IMR-90 (cell line): Measurements from ENCODE around the gene SLC4A4. TPM values are rescaled to one million over a fixed set of nuclear protein-coding genes. Genes with fewer than 3 reads are reported as not detected.
A peak's percentile ranks its signal among the peaks of the same experiment; 100 is the strongest.

Experiments
- ATAC-seq: fragments of 200-7000 bp; cut with Tn5 transposase; 2 replicates; pipeline ENCODE4 v1.9.1; 2020; ENCODE audit warnings: low read depth, mild to moderate bottlenecking, moderate library complexity
- BruUV-seq: library from RNA; stranded (reverse); fragments of 400-500 nt; replicated peaks from 2 replicates; lab custom pipeline; 2021; lab: Mats Ljungman, UMichigan
- CTCF ChIA-PET: fragments of 300-600 bp; formaldehyde crosslinking; extraction: SDS; loops from one replicate; lab custom pipeline; 2021; ENCODE audit warnings: antibody characterized with exemption; lab: Yijun Ruan, JAX
- POLR2A ChIA-PET: fragments of 300-600 bp; sonication (Branson Sonifier 250); formaldehyde crosslinking; loops from one replicate; lab custom pipeline; 2022; ENCODE audit warnings: antibody characterized with exemption; ENCODE audit not compliant: unreplicated experiment; lab: Charles Lee
- DNase-seq: peaks from one replicate; pipeline ENCODE4 v3.0.0; 2013
- H2AFZ ChIP-seq: replicated peaks from 2 replicates; pipeline ENCODE3; 2013; ENCODE audit warnings: low read length, mild to moderate bottlenecking; ENCODE audit not compliant: poor library complexity
- H2AK5ac ChIP-seq: 2 replicates; pipeline ENCODE4 v1.6.1; 2013; ENCODE audit warnings: low read depth, low read length, inconsistent platforms
- H2AK9ac ChIP-seq: replicated peaks from 2 replicates; pipeline ENCODE3; 2013; ENCODE audit warnings: mild to moderate bottlenecking, low read depth, low read length, moderate library complexity; ENCODE audit not compliant: poor library complexity
- H2BK120ac ChIP-seq: 2 replicates; pipeline ENCODE4 v1.6.1; 2013; ENCODE audit warnings: low read depth, low read length, inconsistent platforms
- H2BK15ac ChIP-seq: 3 replicates; pipeline ENCODE4 v1.6.1; 2013; ENCODE audit warnings: low read depth, low read length, inconsistent platforms
- H2BK20ac ChIP-seq: 2 replicates; pipeline ENCODE4 v1.6.1; 2013; ENCODE audit warnings: low read depth, mild to moderate bottlenecking, inconsistent platforms, low read length, moderate library complexity
- H2BK5ac ChIP-seq: 2 replicates; pipeline ENCODE4 v1.6.1; 2013; ENCODE audit warnings: mild to moderate bottlenecking, low read depth, low read length, inconsistent platforms; ENCODE audit not compliant: poor library complexity, severe bottlenecking
- H3K14ac ChIP-seq: replicated peaks from 2 replicates; pipeline ENCODE4 v1.6.1; 2013; ENCODE audit warnings: low read depth, low read length, inconsistent platforms
- H3K18ac ChIP-seq: 2 replicates; pipeline ENCODE4 v1.6.1; 2013; ENCODE audit warnings: low read depth, low read length, control low read depth
- H3K23ac ChIP-seq: 2 replicates; pipeline ENCODE4 v1.6.1; 2013; ENCODE audit warnings: low read depth, low read length, inconsistent platforms
- H3K27ac ChIP-seq: 2 replicates; pipeline ENCODE4 v1.5.1; 2013; ENCODE audit warnings: mild to moderate bottlenecking, control low read depth, low read length; ENCODE audit not compliant: insufficient read depth
- H3K27me3 ChIP-seq: 2 replicates; pipeline ENCODE4 v1.6.1; 2013; ENCODE audit warnings: low read length; ENCODE audit not compliant: control insufficient read depth, insufficient read depth
- H3K36me3 ChIP-seq: 2 replicates; pipeline ENCODE4 v1.6.1; 2013; ENCODE audit warnings: low read length, mixed read lengths; ENCODE audit not compliant: control insufficient read depth, insufficient read depth
- H3K4ac ChIP-seq: 2 replicates; pipeline ENCODE4 v1.6.1; 2013; ENCODE audit warnings: low read depth, low read length, inconsistent platforms
- H3K4me1 ChIP-seq: 2 replicates; pipeline ENCODE4 v1.6.1; 2013; ENCODE audit warnings: low read length, mixed read lengths; ENCODE audit not compliant: control insufficient read depth, insufficient read depth
- H3K4me2 ChIP-seq: 2 replicates; pipeline ENCODE4 v1.6.1; 2013; ENCODE audit warnings: low read depth, mild to moderate bottlenecking, control low read depth, low read length, moderate library complexity
- H3K4me3 ChIP-seq: 2 replicates; pipeline ENCODE4 v1.5.1; 2013; ENCODE audit warnings: low read depth, mild to moderate bottlenecking, control low read depth, low read length, moderate library complexity; ENCODE audit not compliant: insufficient read depth
- H3K56ac ChIP-seq: 2 replicates; pipeline ENCODE4 v1.6.1; 2013; ENCODE audit warnings: low read length, inconsistent platforms; ENCODE audit not compliant: insufficient read depth; ENCODE audit errors: extremely low read depth
- H3K79me1 ChIP-seq, 2 experiments: 2 replicates each; pipeline ENCODE4 v1.6.1; 2013; ENCODE audit warnings: low read length in 2 of 2, inconsistent platforms in 1 of 2, low read depth in 1 of 2
- H3K9ac ChIP-seq: 2 replicates; pipeline ENCODE4 v1.6.1; 2013; ENCODE audit warnings: low read depth, low read length, control low read depth
- H3K9me1 ChIP-seq: 2 replicates; pipeline ENCODE4 v1.6.1; 2013; ENCODE audit warnings: low read length, inconsistent platforms; ENCODE audit not compliant: insufficient read depth
- H3K9me3 ChIP-seq: 2 replicates; pipeline ENCODE4 v1.6.1; 2013; ENCODE audit warnings: low read length; ENCODE audit not compliant: control insufficient read depth, insufficient read depth
- H4K20me1 ChIP-seq: 2 replicates; pipeline ENCODE4 v1.6.1; 2013; ENCODE audit warnings: low read length, inconsistent platforms; ENCODE audit not compliant: insufficient read depth
- H4K5ac ChIP-seq: 2 replicates; pipeline ENCODE4 v1.6.1; 2013; ENCODE audit warnings: mild to moderate bottlenecking, low read depth, low read length, control low read depth
- H4K8ac ChIP-seq, 2 experiments: 2 replicates each; pipeline ENCODE4 v1.6.1; 2013; ENCODE audit warnings: low read depth in 2 of 2, low read length in 2 of 2, control low read depth in 1 of 2, inconsistent platforms in 1 of 2
- H4K91ac ChIP-seq: 2 replicates; pipeline ENCODE4 v1.6.1; 2013; ENCODE audit warnings: low read depth, low read length, inconsistent platforms; ENCODE audit not compliant: insufficient read depth
- BHLHE40 ChIP-seq: fragments of 150-350 bp; IDR thresholded peaks from 2 replicates; pipeline ENCODE4 v1.6.1; 2016; ENCODE audit warnings: mild to moderate bottlenecking, low read depth, low read length
- CEBPB ChIP-seq: IDR thresholded peaks from 2 replicates; pipeline ENCODE4 v1.6.1; 2012; ENCODE audit warnings: low read depth, low read length, improper control_type of control experiment
- CHD1 ChIP-seq: IDR thresholded peaks from 2 replicates; pipeline ENCODE4 v1.6.1; 2012; ENCODE audit warnings: low read depth, low read length, improper control_type of control experiment
- FOS ChIP-seq: fragments of 150-350 bp; IDR thresholded peaks from 2 replicates; pipeline ENCODE4 v1.6.1; 2016; ENCODE audit warnings: low read depth, low read length
- MAFK ChIP-seq: IDR thresholded peaks from 2 replicates; pipeline ENCODE4 v1.6.1; 2012; ENCODE audit warnings: low read depth, low read length, improper control_type of control experiment
- MAZ ChIP-seq: IDR thresholded peaks from 2 replicates; pipeline ENCODE4 v1.6.1; 2012; ENCODE audit warnings: low read depth, mild to moderate bottlenecking, low read length, improper control_type of control experiment, moderate library complexity, borderline replicate concordance
- MXI1 ChIP-seq: IDR thresholded peaks from 2 replicates; pipeline ENCODE4 v1.6.1; 2012; ENCODE audit warnings: low read depth, mild to moderate bottlenecking, low read length, moderate library complexity, borderline replicate concordance
- NFE2L2 ChIP-seq: fragments of 150-350 bp; IDR thresholded peaks from 2 replicates; pipeline ENCODE4 v1.6.1; 2016; ENCODE audit warnings: low read depth, mild to moderate bottlenecking, low read length
- POLR2A ChIP-seq: IDR thresholded peaks from 2 replicates; pipeline ENCODE4 v1.6.1; 2012; ENCODE audit warnings: mild to moderate bottlenecking, low read depth, low read length
- RAD21 ChIP-seq: IDR thresholded peaks from 2 replicates; pipeline ENCODE4 v1.6.1; 2012; ENCODE audit warnings: low read length, improper control_type of control experiment
- RCOR1 ChIP-seq: IDR thresholded peaks from 2 replicates; pipeline ENCODE4 v1.6.1; 2012; ENCODE audit warnings: mild to moderate bottlenecking, low read length, improper control_type of control experiment; ENCODE audit not compliant: insufficient replicate concordance
- RFX5 ChIP-seq: IDR thresholded peaks from 2 replicates; pipeline ENCODE4 v1.8.0; 2012; ENCODE audit warnings: low read depth, mild to moderate bottlenecking, low read length, moderate library complexity
- SMC3 ChIP-seq: fragments of 150-350 bp; IDR thresholded peaks from 2 replicates; pipeline ENCODE4 v1.6.1; 2016; ENCODE audit warnings: low read depth, mild to moderate bottlenecking, antibody characterized with exemption, low read length, moderate library complexity
- WGBS, 2 experiments: methylation state at CpG; one replicate each; pipeline versions ENCODE4 v1.1.5 to v1.1.7; 2013; ENCODE audit warnings: missing lambda C conversion rate in 2 of 2; ENCODE audit not compliant: insufficient read length in 1 of 2; ENCODE audit errors: extremely low coverage in 2 of 2; 5-methylcytosine and 5-hydroxymethylcytosine counted together
- dilution Hi-C: fragments of 300-500 bp; cut with HindIII; formaldehyde crosslinking; loops from one replicate; pipeline ENCODE4 v1.14.3; 2018; ENCODE audit warnings: low sequenced_read_pairs; ENCODE audit not compliant: unreplicated experiment
- in situ Hi-C: fragments of 300-500 bp; cut with MboI; formaldehyde crosslinking; loops from 3 replicates; pipeline ENCODE4 v1.14.3; 2019; ENCODE audit warnings: low sequenced_read_pairs, inconsistent platforms, mixed read lengths
- intact Hi-C: fragments of 100-400 bp; cut with micrococcal nuclease; formaldehyde crosslinking; loops from 2 replicates; pipeline ENCODE4 v1.10.0; 2022
- polyA plus RNA-seq, 3 experiments: library from polyadenylated mRNA; depleted of rRNA; stranded (reverse); fragments of >200 nt; gene quantifications; 2 replicates each; pipeline ENCODE4 v1.2.3, GENCODE V29; 2012; ENCODE audit warnings: low replicate concordance in 1 of 3
- total RNA-seq: library from RNA; depleted of rRNA; stranded (reverse); fragments of >200 nt; gene quantifications from 2 replicates; pipeline ENCODE4 v1.2.3, GENCODE V29; 2012
- TF ChIP-seq, protein P1 (sequence below): conservative IDR thresholded peaks from 2 replicates; pipeline ENCODE4 v1.5.1; 2012; ENCODE audit warnings: mild to moderate bottlenecking, low read depth, low read length, improper control_type of control experiment
- TF ChIP-seq, protein P2 (sequence below): fragments of 150-350 bp; IDR thresholded peaks from 2 replicates; pipeline ENCODE4 v1.6.1; 2016; ENCODE audit warnings: low read depth, mild to moderate bottlenecking, low read length, moderate library complexity, borderline replicate concordance
- TF ChIP-seq, protein P3 (sequence below): fragments of 150-350 bp; IDR thresholded peaks from 2 replicates; pipeline ENCODE4 v1.6.1; 2017; ENCODE audit warnings: mild to moderate bottlenecking, antibody characterized with exemption, low read length, low read depth

Gene SLC4A4
- total and polyA plus RNA-seq, 2 of the 4 experiments (the other 2 are of a cell fraction), result 5.6 to 16.8 TPM

DNA sequence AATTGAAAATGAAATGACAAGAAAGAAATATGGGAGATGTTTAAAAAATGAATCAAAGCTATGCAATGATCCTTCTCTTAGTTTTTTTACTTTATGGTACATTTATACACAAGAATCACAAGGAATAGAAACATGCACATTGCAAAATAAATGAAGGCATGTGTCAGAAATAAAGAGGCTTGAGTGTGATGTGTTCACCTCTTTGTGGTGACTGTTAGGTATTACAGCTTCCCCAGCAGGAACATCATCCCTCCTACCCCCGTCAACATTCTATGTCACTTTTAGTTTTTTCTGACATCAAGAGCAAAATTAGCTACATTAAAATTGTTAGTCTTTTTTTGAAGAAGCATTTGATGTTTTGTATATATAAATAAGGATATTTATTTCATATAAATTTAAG, 214.8 kb downstream of the SLC4A4 start:
- Histone ChIP-seq H3K79me1 (peaks cover 0 to 3% of the 10 kb centered on the region in 2 experiments; a peak in 1 of 4 replicates), H4K91ac (no peak overlapping the region), H3K14ac (no peak overlapping the region), H4K20me1 (no peaks in the 10 kb centered on the region), H2BK120ac (no peak overlapping the region), H3K9ac (no peak overlapping the region), H2AK5ac (no peak overlapping the region), H3K27me3 (no peaks in the 10 kb centered on the region), H3K23ac (no peak overlapping the region), H2AK9ac (no peak overlapping the region), H3K9me3 (no peaks in the 10 kb centered on the region), H3K4ac (no peak overlapping the region), H2BK5ac (no peak overlapping the region), H4K8ac (no peak overlapping the region), H2BK15ac (no peak overlapping the region), H3K36me3 (peaks cover 12% of the 10 kb centered on the region), H3K18ac (no peak overlapping the region), H3K4me2 (no peak overlapping the region), H3K4me1 (peaks cover 9% of the 10 kb centered on the region), H2BK20ac (no peak overlapping the region), H3K56ac (no peak overlapping the region), H3K27ac (no peak overlapping the region), H2AFZ (no peak overlapping the region), H4K5ac (no peak overlapping the region), H3K4me3 (no peak overlapping the region), H3K9me1 (peaks cover 4% of the 10 kb centered on the region; the same call in 1 of the 2 replicates)
- intact Hi-C loops, result loop anchor here (1.0 to 5.0 kb wide), 2 partner anchors 159 to 364 kb away; no protein-coding TSS in a partner anchor
- ChIA-PET POLR2A (interaction anchor here (0.7 kb wide), 1 partner anchor 55 kb away, joined by 19 read pairs; no protein-coding TSS in a partner anchor), CTCF (interaction anchor here (0.6 to 1.5 kb wide), 12 partner anchors 10 to 390 kb away, joined by 3 to 6 read pairs (median 4); no protein-coding TSS in a partner anchor)
- in situ Hi-C loops, result loop anchor here (10.0 to 25.0 kb wide), 4 partner anchors 369 to 916 kb away; partner anchors contain the start of gene ENAM
- TF ChIP-seq, protein P1, sequence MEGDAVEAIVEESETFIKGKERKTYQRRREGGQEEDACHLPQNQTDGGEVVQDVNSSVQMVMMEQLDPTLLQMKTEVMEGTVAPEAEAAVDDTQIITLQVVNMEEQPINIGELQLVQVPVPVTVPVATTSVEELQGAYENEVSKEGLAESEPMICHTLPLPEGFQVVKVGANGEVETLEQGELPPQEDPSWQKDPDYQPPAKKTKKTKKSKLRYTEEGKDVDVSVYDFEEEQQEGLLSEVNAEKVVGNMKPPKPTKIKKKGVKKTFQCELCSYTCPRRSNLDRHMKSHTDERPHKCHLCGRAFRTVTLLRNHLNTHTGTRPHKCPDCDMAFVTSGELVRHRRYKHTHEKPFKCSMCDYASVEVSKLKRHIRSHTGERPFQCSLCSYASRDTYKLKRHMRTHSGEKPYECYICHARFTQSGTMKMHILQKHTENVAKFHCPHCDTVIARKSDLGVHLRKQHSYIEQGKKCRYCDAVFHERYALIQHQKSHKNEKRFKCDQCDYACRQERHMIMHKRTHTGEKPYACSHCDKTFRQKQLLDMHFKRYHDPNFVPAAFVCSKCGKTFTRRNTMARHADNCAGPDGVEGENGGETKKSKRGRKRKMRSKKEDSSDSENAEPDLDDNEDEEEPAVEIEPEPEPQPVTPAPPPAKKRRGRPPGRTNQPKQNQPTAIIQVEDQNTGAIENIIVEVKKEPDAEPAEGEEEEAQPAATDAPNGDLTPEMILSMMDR, result peak; percentile 63
- TF ChIP-seq RCOR1 (no peak), FOS (no peak), BHLHE40 (no peak), SMC3 (peak; percentile 60), MAFK (no peak), CHD1 (no peak), RAD21 (peak; percentile 85), CEBPB (peak; percentile 62), RFX5 (no peak), POLR2A (no peak), MAZ (no peak), NFE2L2 (no peak), MXI1 (no peak)
- TF ChIP-seq, protein P2, sequence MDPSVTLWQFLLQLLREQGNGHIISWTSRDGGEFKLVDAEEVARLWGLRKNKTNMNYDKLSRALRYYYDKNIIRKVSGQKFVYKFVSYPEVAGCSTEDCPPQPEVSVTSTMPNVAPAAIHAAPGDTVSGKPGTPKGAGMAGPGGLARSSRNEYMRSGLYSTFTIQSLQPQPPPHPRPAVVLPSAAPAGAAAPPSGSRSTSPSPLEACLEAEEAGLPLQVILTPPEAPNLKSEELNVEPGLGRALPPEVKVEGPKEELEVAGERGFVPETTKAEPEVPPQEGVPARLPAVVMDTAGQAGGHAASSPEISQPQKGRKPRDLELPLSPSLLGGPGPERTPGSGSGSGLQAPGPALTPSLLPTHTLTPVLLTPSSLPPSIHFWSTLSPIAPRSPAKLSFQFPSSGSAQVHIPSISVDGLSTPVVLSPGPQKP, result no peak
- TF ChIP-seq, protein P3, sequence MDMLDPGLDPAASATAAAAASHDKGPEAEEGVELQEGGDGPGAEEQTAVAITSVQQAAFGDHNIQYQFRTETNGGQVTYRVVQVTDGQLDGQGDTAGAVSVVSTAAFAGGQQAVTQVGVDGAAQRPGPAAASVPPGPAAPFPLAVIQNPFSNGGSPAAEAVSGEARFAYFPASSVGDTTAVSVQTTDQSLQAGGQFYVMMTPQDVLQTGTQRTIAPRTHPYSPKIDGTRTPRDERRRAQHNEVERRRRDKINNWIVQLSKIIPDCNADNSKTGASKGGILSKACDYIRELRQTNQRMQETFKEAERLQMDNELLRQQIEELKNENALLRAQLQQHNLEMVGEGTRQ, result no peak
- no TSS peak for BruUV-seq
- dilution Hi-C loops, result no loop called here
- DNase-seq (peak; percentile 64), ATAC-seq (peak; percentile 53; the same call in 1 of the 2 replicates)
- no CpG with 5 or more reads among the region's 1 CpG for WGBS, 2 experiments
